GM12891 (cell line): Measurements from ENCODE around the gene CD19.

Source experiments
- POLR2A ChIP-seq: IDR thresholded peaks from 2 replicates; pipeline ENCODE4 v1.6.1; 2011; ENCODE audit warnings: low read depth, low read length, control low read depth
- POLR2AphosphoS5 ChIP-seq: IDR thresholded peaks from 2 replicates; pipeline ENCODE4 v1.6.1; 2011; ENCODE audit warnings: low read depth, low read length, control low read depth

- no peak for TF ChIP-seq POLR2A
- no peak for TF ChIP-seq POLR2AphosphoS5
These were observed 1.6 kb upstream of the CD19 start for GRCh38 chr16:28930203-28930602.
